Stimulated activated CD4-positive, alpha-beta T cell treated with anti-CD3 and anti-CD28 coated beads, Interleukin-12 subunit alpha, Interleukin-12 subunit beta, amount 100 ng/mL, for 48 hours (primary cell): Measurements from ENCODE around the gene TOMM34.

Experiments used
- DNase-seq, 3 donors: peaks; one replicate each; pipeline ENCODE4 v3.0.0-alpha.2; 2020; ENCODE audit warnings: low read depth in 2 of 3, low spot score in 1 of 3

Gene TOMM34

GRCh38 chr20:44896583-44896982, 63.6 kb downstream of the TOMM34 start:
- no peak for DNase-seq

- DNase-seq: no peak
These were observed 65.2 kb downstream of the TOMM34 start for GRCh38 chr20:44894959-44895358.
